Measurements from ENCODE around the gene CAMKV. TPM values are rescaled to one million over a fixed set of nuclear protein-coding genes. Genes with fewer than 3 reads are reported as not detected.

CAMKV gene
- total and polyA plus RNA-seq, 10 of the 15 experiments (the other 5 are each of a cell fraction or from before 2014, with no cell fraction given) = 0.06 to 0.20 TPM; not detected in 8

DNA sequence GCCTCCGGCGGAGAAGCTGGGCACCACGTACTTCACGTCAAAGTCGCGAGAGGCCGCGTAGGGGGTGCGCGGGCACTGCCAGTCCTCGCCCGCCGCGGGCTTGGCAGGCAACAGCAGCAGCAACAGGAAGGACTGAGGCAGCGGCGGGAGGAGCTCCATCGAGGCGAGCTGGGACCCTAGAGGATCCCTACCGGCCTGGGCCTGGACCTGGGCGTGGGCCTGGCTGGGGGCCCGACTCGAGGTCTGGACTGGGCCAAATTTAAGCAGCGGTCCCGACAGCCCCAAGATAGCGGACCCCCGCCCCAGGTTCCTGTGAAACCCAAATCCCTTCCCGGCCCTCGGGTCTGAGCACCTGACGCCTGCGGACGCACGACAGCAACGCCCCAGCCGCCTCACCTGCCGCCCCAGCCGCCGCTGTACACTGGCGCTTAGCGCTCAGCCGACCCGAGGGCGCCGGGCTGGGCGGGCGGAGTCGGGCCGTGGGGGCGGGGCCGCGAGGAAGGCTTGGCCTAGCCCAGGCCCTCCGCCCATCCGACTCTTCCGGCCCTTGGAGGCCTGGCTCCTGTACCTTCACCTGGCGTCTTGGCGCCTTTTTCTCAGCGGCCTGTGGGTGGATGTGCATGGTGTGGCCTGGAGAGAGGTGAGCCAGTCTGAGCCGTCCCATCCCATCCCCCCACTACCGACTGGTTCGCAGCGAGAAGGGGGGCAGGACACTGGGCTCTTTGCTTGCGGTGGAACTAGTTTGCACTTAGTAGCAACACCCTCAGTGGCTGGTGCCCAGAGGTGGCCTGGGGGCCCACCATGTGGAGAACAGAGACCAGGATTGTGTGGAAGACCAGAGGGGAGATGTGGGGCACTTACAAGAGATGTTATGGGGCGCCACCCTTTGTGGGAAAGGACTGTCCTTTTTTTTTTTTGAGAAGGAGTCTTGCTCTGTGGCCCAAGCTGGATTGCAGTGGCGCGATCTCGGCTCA is 34.0 kb upstream of the CAMKV start, which contains the start of gene MST1R (continued):
- TF ChIP-seq NBN (IDR thresholded peaks at IDR 0.05) (peak; percentile 52; the same call in 1 of the 2 replicates), IKZF1 (conservative IDR thresholded peaks at IDR 0.05) (peak; percentile 27; the same call in 1 of the 2 replicates), TAF1 (IDR thresholded peaks at IDR 0.05; ENCODE audit: borderline replicate concordance, low read depth, low read length) (peak; percentile 26; the same call in 1 of the 2 replicates)
- TF ChIP-seq, protein P1, sequence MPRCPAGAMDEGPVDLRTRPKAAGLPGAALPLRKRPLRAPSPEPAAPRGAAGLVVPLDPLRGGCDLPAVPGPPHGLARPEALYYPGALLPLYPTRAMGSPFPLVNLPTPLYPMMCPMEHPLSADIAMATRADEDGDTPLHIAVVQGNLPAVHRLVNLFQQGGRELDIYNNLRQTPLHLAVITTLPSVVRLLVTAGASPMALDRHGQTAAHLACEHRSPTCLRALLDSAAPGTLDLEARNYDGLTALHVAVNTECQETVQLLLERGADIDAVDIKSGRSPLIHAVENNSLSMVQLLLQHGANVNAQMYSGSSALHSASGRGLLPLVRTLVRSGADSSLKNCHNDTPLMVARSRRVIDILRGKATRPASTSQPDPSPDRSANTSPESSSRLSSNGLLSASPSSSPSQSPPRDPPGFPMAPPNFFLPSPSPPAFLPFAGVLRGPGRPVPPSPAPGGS (IDR thresholded peaks at IDR 0.05; ENCODE audit: borderline replicate concordance, insufficient read depth, low read depth, low read length, poor library complexity, severe bottlenecking) = no peak
- TF ChIP-seq, protein P2, sequence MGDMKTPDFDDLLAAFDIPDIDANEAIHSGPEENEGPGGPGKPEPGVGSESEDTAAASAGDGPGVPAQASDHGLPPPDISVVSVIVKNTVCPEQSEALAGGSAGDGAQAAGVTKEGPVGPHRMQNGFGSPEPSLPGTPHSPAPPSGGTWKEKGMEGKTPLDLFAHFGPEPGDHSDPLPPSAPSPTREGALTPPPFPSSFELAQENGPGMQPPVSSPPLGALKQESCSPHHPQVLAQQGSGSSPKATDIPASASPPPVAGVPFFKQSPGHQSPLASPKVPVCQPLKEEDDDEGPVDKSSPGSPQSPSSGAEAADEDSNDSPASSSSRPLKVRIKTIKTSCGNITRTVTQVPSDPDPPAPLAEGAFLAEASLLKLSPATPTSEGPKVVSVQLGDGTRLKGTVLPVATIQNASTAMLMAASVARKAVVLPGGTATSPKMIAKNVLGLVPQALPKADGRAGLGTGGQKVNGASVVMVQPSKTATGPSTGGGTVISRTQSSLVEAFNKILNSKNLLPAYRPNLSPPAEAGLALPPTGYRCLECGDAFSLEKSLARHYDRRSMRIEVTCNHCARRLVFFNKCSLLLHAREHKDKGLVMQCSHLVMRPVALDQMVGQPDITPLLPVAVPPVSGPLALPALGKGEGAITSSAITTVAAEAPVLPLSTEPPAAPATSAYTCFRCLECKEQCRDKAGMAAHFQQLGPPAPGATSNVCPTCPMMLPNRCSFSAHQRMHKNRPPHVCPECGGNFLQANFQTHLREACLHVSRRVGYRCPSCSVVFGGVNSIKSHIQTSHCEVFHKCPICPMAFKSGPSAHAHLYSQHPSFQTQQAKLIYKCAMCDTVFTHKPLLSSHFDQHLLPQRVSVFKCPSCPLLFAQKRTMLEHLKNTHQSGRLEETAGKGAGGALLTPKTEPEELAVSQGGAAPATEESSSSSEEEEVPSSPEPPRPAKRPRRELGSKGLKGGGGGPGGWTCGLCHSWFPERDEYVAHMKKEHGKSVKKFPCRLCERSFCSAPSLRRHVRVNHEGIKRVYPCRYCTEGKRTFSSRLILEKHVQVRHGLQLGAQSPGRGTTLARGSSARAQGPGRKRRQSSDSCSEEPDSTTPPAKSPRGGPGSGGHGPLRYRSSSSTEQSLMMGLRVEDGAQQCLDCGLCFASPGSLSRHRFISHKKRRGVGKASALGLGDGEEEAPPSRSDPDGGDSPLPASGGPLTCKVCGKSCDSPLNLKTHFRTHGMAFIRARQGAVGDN (IDR thresholded peaks at IDR 0.05) = 0 out of 2 replicates have a peak, but pooled peaks have one; percentile 29

All from GM12878 (cell line).